Endodermal cell (in vitro differentiated cells): ENCODE measurements around the gene GALNT6. TPM values are rescaled to one million over a fixed set of nuclear protein-coding genes. Genes with fewer than 3 reads are reported as not detected.

ENCODE experiments used
- DNase-seq: peaks from one replicate; pipeline ENCODE4 v3.0.0-alpha.2; 2017
- H3K27ac ChIP-seq: 2 replicates; pipeline ENCODE4 v1.5.1; 2013; ENCODE audit warnings: mild to moderate bottlenecking, low read depth, low read length, moderate library complexity
- H3K27me3 ChIP-seq: 2 replicates; pipeline ENCODE4 v1.6.1; 2013; ENCODE audit warnings: mild to moderate bottlenecking, low read length, moderate library complexity; ENCODE audit not compliant: insufficient read depth, control insufficient read depth, poor library complexity, severe bottlenecking
- H3K36me3 ChIP-seq: 2 replicates; pipeline ENCODE4 v1.7.0; 2013; ENCODE audit warnings: mild to moderate bottlenecking, low read length, moderate library complexity; ENCODE audit not compliant: control insufficient read depth, insufficient read depth
- H3K4me1 ChIP-seq: one replicate; pipeline ENCODE4 v1.7.0; 2013; ENCODE audit warnings: low read length; ENCODE audit not compliant: control insufficient read depth, insufficient read depth
- H3K4me3 ChIP-seq: 2 replicates; pipeline ENCODE4 v1.5.1; 2013; ENCODE audit warnings: mild to moderate bottlenecking, low read length, moderate library complexity
- H3K9ac ChIP-seq: 2 replicates; pipeline ENCODE4 v1.6.1; 2013; ENCODE audit warnings: mild to moderate bottlenecking, low read length, moderate library complexity; ENCODE audit not compliant: poor library complexity, severe bottlenecking; ENCODE audit errors: extremely low read depth
- H3K9me3 ChIP-seq: 2 replicates; pipeline ENCODE4 v1.6.1; 2013; ENCODE audit warnings: mild to moderate bottlenecking, low read length, moderate library complexity; ENCODE audit not compliant: control insufficient read depth
- H3K27ac Mint-ChIP-seq: 2 replicates; pipeline ENCODE4 v1.8.0; 2020; ENCODE audit warnings: mixed read lengths
- H3K27me3 Mint-ChIP-seq: 2 replicates; pipeline ENCODE4 v1.8.0; 2021; ENCODE audit warnings: mild to moderate bottlenecking, mixed read lengths; ENCODE audit not compliant: insufficient read depth
- H3K36me3 Mint-ChIP-seq: 2 replicates; pipeline ENCODE4 v1.8.0; 2020; ENCODE audit warnings: low read depth, mixed read lengths
- H3K4me1 Mint-ChIP-seq: 2 replicates; pipeline ENCODE4 v1.8.0; 2020; ENCODE audit warnings: mixed read lengths
- H3K4me3 Mint-ChIP-seq: 2 replicates; pipeline ENCODE4 v1.8.0; 2020; ENCODE audit warnings: mild to moderate bottlenecking, moderate library complexity, mixed read lengths
- H3K9me3 Mint-ChIP-seq: 2 replicates; pipeline ENCODE4 v1.8.0; 2020; ENCODE audit warnings: mild to moderate bottlenecking, mixed read lengths
- WGBS, 2 experiments: methylation state at CpG; one replicate each; pipeline versions ENCODE4 v1.1.5 to v1.1.7; 2013; ENCODE audit warnings: missing lambda C conversion rate in 2 of 2, mixed read lengths in 1 of 2; ENCODE audit not compliant: insufficient coverage in 1 of 2, insufficient read length in 1 of 2; 5-methylcytosine and 5-hydroxymethylcytosine counted together
- total RNA-seq, 2 donors: library from RNA; stranded (reverse); fragmentation: NEBNext Ultra II Directional in 1 of 2; extraction: Animal tissue kit (Norgen Biotek cat#: 25700) in 1 of 2; gene quantifications; 2 replicates in 1 of 2; 3 replicates in 1 of 2; pipeline ENCODE4 v1.2.1, GENCODE V29; 2021
- TF ChIP-seq, protein P1 (sequence below): fragments of 200-600 bp; sonication (generic); conservative IDR thresholded peaks from 2 replicates; pipeline ENCODE4 v1.5.0; 2021; ENCODE audit warnings: antibody characterized with exemption, mild to moderate bottlenecking

The GALNT6 gene
- total RNA-seq, 2 donors from 2014 or later = 13.9 to 19.1 TPM

DNA sequence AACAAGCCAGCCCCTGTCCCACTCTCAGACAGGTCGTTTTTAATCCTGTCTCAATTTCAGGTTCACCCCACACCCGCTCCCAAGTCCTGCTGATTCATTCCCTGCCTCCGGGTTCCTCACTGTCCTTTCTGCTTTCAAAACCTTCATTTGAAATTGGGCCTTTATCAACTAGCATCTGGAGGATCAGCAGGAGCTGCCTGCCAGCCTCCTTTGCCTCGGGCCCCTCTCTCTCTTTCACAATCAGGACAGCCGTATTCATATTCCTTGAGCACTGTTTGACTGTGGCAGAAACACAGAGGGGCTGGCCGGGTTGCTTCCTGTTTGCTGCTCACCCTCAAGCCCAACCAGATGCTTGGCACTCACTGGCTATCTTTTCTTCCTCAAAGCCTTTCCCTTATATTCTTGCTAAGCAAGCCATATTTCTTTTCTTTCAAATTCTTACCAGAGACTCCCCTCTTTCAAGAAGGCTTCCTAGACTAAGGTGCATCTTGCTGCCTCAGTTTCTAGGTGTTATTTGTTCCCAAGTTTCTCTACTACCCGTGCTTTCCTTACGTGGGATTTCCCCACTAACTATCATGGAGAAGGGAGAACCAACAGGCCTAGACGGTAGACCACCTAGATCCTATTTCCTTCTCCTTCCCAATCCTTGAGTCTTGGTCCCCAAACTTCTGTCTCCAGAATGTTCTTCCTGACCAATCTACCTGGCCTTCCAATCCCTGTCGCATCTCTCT, 3.0 kb downstream of the GALNT6 start:
- H3K4me1 ChIP-seq = peaks cover 27% of the 10 kb centered on the region
- Mint-ChIP-seq H3K4me1 (peaks cover 44% of the 10 kb centered on the region), H3K4me3 (no peak overlapping the region), H3K36me3 (peaks cover 3% of the 10 kb centered on the region), H3K27me3 (peaks cover 5% of the 10 kb centered on the region), H3K9me3 (no peaks in the 10 kb centered on the region), H3K27ac (peak overlapping the region; percentile 69)
- no peak overlapping the region for H3K4me3 ChIP-seq
- no peaks in the 10 kb centered on the region for H3K9me3 ChIP-seq
- peaks cover 9% of the 10 kb centered on the region for H3K27me3 ChIP-seq
- H3K9ac ChIP-seq = no peak overlapping the region
- peak overlapping the region; percentile 3 for H3K27ac ChIP-seq
- TF ChIP-seq, protein P1, sequence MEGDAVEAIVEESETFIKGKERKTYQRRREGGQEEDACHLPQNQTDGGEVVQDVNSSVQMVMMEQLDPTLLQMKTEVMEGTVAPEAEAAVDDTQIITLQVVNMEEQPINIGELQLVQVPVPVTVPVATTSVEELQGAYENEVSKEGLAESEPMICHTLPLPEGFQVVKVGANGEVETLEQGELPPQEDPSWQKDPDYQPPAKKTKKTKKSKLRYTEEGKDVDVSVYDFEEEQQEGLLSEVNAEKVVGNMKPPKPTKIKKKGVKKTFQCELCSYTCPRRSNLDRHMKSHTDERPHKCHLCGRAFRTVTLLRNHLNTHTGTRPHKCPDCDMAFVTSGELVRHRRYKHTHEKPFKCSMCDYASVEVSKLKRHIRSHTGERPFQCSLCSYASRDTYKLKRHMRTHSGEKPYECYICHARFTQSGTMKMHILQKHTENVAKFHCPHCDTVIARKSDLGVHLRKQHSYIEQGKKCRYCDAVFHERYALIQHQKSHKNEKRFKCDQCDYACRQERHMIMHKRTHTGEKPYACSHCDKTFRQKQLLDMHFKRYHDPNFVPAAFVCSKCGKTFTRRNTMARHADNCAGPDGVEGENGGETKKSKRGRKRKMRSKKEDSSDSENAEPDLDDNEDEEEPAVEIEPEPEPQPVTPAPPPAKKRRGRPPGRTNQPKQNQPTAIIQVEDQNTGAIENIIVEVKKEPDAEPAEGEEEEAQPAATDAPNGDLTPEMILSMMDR = no peak
- H3K36me3 ChIP-seq = peaks cover under 1% of the 10 kb centered on the region
- WGBS, 2 experiments = 61 to 67% methylated on average over 9 to 10 of the region's 10 CpGs
- DNase-seq = no peak

DNA sequence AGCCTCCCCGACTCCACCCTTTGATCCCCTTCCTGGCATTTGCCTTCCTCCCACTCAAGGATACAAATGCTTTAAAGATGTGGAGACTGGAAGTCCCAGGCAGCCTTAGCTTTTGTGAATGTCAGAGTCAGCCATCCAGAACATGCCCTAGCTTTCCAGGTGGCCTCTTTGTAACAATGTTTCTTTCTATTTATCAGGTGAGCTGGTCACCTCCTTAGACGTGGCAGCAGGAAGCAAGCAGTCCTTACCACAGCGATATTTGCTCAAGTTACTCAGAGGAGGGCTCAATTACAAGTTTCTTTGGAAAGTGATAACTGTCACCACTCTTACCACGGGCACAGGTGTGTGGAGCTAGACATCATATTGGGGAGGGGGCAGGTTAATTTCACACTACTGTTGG, 4.9 kb downstream of the GALNT6 start:
- no peaks in the 10 kb centered on the region for H3K9me3 ChIP-seq
- no peak overlapping the region for H3K9ac ChIP-seq
- TF ChIP-seq, protein P1 = no peak
- H3K4me1 Mint-ChIP-seq = peaks cover 56% of the 10 kb centered on the region
- H3K36me3 ChIP-seq = peaks cover 9% of the 10 kb centered on the region
- H3K27me3 Mint-ChIP-seq = no peaks in the 10 kb centered on the region
- H3K4me3 Mint-ChIP-seq = no peak overlapping the region
- peak overlapping the region; percentile 40 for H3K27ac Mint-ChIP-seq
- no peaks in the 10 kb centered on the region for H3K36me3 Mint-ChIP-seq
- H3K9me3 Mint-ChIP-seq = no peaks in the 10 kb centered on the region
- no peak for DNase-seq
- no peak overlapping the region for H3K27ac ChIP-seq
- H3K27me3 ChIP-seq = no peaks in the 10 kb centered on the region
- WGBS, 2 experiments = 68 to 76% methylated on average over 4 of the region's 4 CpGs
- H3K4me3 ChIP-seq = peak overlapping the region; percentile 26
- peaks cover 32% of the 10 kb centered on the region for H3K4me1 ChIP-seq

DNA sequence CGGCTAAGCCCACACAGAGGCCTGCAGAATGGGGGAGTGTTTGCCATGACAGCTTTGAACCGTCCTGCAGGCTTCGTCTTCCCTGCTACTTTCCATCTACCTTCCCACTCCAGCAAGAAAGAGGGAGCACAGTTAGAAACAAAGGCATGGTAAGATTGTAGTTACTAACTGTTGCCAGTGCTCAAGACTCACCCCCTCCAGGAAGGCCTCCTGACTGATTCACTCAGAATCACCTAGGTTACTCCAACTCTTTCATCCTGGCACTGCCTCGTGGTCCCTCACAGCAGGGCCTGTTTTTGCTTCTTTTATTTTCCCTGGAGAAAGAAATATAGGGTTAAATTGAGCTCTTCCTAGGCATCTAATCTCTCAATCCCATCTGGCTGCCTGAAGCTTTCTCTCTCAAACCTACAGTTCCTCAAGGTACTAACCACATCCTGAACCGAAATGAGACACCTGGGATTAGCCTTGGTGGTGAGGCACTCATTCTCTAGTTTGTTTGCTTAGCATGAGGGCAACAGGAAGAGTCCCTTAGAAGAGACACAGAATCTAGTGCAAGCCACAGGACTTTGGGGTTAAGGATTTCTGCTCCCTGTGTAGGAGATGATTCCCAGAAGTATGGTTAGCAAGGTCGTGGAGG, 7.8 kb downstream of the GALNT6 start:
- no peak for DNase-seq
- H3K36me3 ChIP-seq = peaks cover 17% of the 10 kb centered on the region
- H3K4me3 ChIP-seq = no peak overlapping the region
- H3K9me3 ChIP-seq = no peaks in the 10 kb centered on the region
- H3K36me3 Mint-ChIP-seq = peaks cover 19% of the 10 kb centered on the region
- H3K27me3 ChIP-seq = no peaks in the 10 kb centered on the region
- H3K9me3 Mint-ChIP-seq = no peaks in the 10 kb centered on the region
- peaks cover 27% of the 10 kb centered on the region for H3K4me1 ChIP-seq
- 67 to 68% methylated on average over 3 to 6 of the region's 6 CpGs for WGBS, 2 experiments
- H3K27ac ChIP-seq = no peak overlapping the region
- no peak overlapping the region for H3K4me3 Mint-ChIP-seq
- H3K4me1 Mint-ChIP-seq = peaks cover 44% of the 10 kb centered on the region
- no peaks in the 10 kb centered on the region for H3K27me3 Mint-ChIP-seq
- TF ChIP-seq, protein P1 = no peak
- H3K27ac Mint-ChIP-seq = peak overlapping the region; percentile 83
- H3K9ac ChIP-seq = no peak overlapping the region
